DND-41 (cell line): ENCODE data around the gene DLGAP4.

Experiments
- ATAC-seq: fragments of 200-7000 bp; cut with Tn5 transposase; 3 replicates; pipeline ENCODE4 v1.9.1; 2021; ENCODE audit warnings: low read depth; ENCODE audit not compliant: insufficient read depth
- DNase-seq: peaks from one replicate; pipeline ENCODE4 v3.0.0-alpha.2; 2020
- H2AFZ ChIP-seq: 2 replicates; pipeline ENCODE4 v1.6.0; 2012; ENCODE audit warnings: low read depth, low read length
- H3K27ac ChIP-seq: 2 replicates; pipeline ENCODE4 v1.5.1; 2012; ENCODE audit warnings: low read length, inconsistent platforms
- H3K27me3 ChIP-seq: fragments of 200-600 bp; sonication (generic); 2 replicates; pipeline ENCODE4 v1.6.0; 2012; ENCODE audit warnings: low read length, mild to moderate bottlenecking, inconsistent platforms; ENCODE audit not compliant: insufficient read depth, poor library complexity
- H3K36me3 ChIP-seq: 2 replicates; pipeline ENCODE4 v1.5.1; 2012; ENCODE audit warnings: low read length, inconsistent platforms; ENCODE audit not compliant: insufficient read depth
- H3K4me1 ChIP-seq: 2 replicates; pipeline ENCODE4 v1.5.1; 2012; ENCODE audit warnings: mild to moderate bottlenecking, low read length; ENCODE audit not compliant: insufficient read depth
- H3K4me2 ChIP-seq: 2 replicates; pipeline ENCODE4 v1.6.0; 2012; ENCODE audit warnings: mild to moderate bottlenecking, moderate library complexity, low read length, inconsistent platforms; ENCODE audit not compliant: insufficient read depth
- H3K4me3 ChIP-seq, 2 experiments: fragments of 200-600 bp in 1 of 2; shearing (Covaris generic) in 1 of 2; 2 replicates each; pipeline ENCODE4 v1.5.1; 2012 to 2016; ENCODE audit warnings: inconsistent platforms in 2 of 2, low read length in 2 of 2, mild to moderate bottlenecking in 2 of 2, low read depth in 1 of 2, moderate library complexity in 1 of 2
- H3K79me2 ChIP-seq: 2 replicates; pipeline ENCODE4 v1.6.0; 2012; ENCODE audit warnings: low read length, inconsistent platforms; ENCODE audit not compliant: insufficient read depth
- H3K9ac ChIP-seq: 2 replicates; pipeline ENCODE4 v1.6.0; 2012; ENCODE audit warnings: low read depth, mild to moderate bottlenecking, inconsistent platforms, low read length, moderate library complexity
- H3K9me3 ChIP-seq: 2 replicates; pipeline ENCODE4 v1.5.1; 2012; ENCODE audit warnings: low read length, moderate library complexity, mild to moderate bottlenecking, inconsistent platforms; ENCODE audit not compliant: insufficient read depth, severe bottlenecking
- H4K20me1 ChIP-seq: 2 replicates; pipeline ENCODE4 v1.6.0; 2012; ENCODE audit warnings: low read length; ENCODE audit not compliant: insufficient read depth
- CTCF ChIP-seq: IDR thresholded peaks from 2 replicates; pipeline ENCODE4 v1.5.1; 2012; ENCODE audit warnings: borderline replicate concordance, low read length, moderate library complexity, mild to moderate bottlenecking; ENCODE audit not compliant: poor library complexity, severe bottlenecking; ENCODE audit errors: extremely low read depth
- EZH2 ChIP-seq: IDR thresholded peaks from 3 replicates; pipeline ENCODE4 v1.6.1; 2012; ENCODE audit warnings: borderline replicate concordance, low read depth, mild to moderate bottlenecking, moderate library complexity, low read length, inconsistent platforms; ENCODE audit not compliant: severe bottlenecking

Gene DLGAP4

DNA sequence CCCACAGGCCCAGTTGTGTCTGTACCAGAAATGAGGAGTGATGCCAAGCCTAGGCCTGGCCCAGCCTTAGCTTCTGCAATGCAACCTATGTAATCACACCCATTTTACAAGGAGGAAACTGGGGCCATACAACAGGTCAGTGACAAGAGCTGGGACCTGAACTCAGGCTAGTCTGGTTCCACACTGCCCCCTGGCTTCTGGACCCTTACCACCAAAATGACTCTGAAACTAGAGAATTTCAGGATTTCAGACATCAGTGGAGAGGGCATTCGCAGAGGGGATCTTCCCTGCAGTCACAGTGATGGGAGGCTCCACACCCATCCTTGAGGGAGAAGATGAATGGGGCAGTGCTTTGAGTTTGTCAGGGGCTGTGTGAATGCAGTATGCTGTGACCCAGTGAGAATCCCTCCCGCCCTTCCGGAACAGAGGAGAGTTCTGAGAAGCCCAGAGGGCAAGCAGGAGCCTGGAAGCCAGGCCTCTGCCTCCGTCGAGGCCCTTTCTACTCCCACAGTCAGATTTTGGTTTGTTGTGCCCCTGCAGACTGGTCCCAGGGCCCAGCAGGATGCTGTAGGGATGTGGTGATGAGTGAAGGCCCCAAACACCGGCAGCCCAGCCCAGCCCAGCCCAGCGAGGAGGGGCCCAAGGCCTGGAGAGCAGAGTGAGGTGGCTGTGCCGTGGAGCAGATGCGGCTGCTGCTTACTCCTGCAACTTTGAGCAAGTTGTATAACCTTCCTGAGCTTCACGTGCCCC is 187.1 kb downstream of the DLGAP4 start:
- Histone ChIP-seq H3K27ac (no peak overlapping the region), H3K36me3 (peaks cover 22% of the 10 kb centered on the region), H3K4me1 (peaks cover 13% of the 10 kb centered on the region), H3K79me2 (peaks cover 6% of the 10 kb centered on the region), H3K9ac (no peak overlapping the region), H2AFZ (no peak overlapping the region), H3K4me3 (no peak overlapping the region), H3K27me3 (no peaks in the 10 kb centered on the region), H4K20me1 (peaks cover 36% of the 10 kb centered on the region), H3K4me2 (no peak overlapping the region), H3K9me3 (no peaks in the 10 kb centered on the region)
- ATAC-seq (no peak), DNase-seq (no peak)
- TF ChIP-seq CTCF: peak; percentile 38
- TF ChIP-seq EZH2: no peak

- H3K36me3 ChIP-seq: peaks cover 26% of the 10 kb centered on the region
- H3K79me2 ChIP-seq: peaks cover 4% of the 10 kb centered on the region
- H3K4me2 ChIP-seq: no peak overlapping the region
- H4K20me1 ChIP-seq: peaks cover 36% of the 10 kb centered on the region
- H3K9ac ChIP-seq: no peak overlapping the region
- H3K9me3 ChIP-seq: no peaks in the 10 kb centered on the region
- H3K27ac ChIP-seq: no peak overlapping the region
- H3K4me1 ChIP-seq: peaks cover 13% of the 10 kb centered on the region
- no peak for ATAC-seq
- no peak overlapping the region for H2AFZ ChIP-seq
- DNase-seq: no peak
- H3K4me3 ChIP-seq: no peak overlapping the region
- no peaks in the 10 kb centered on the region for H3K27me3 ChIP-seq
- TF ChIP-seq CTCF (no peak), EZH2 (no peak)
These were observed 187.6 kb downstream of the DLGAP4 start for GRCh38 chr20:36493801-36494114.

DNA sequence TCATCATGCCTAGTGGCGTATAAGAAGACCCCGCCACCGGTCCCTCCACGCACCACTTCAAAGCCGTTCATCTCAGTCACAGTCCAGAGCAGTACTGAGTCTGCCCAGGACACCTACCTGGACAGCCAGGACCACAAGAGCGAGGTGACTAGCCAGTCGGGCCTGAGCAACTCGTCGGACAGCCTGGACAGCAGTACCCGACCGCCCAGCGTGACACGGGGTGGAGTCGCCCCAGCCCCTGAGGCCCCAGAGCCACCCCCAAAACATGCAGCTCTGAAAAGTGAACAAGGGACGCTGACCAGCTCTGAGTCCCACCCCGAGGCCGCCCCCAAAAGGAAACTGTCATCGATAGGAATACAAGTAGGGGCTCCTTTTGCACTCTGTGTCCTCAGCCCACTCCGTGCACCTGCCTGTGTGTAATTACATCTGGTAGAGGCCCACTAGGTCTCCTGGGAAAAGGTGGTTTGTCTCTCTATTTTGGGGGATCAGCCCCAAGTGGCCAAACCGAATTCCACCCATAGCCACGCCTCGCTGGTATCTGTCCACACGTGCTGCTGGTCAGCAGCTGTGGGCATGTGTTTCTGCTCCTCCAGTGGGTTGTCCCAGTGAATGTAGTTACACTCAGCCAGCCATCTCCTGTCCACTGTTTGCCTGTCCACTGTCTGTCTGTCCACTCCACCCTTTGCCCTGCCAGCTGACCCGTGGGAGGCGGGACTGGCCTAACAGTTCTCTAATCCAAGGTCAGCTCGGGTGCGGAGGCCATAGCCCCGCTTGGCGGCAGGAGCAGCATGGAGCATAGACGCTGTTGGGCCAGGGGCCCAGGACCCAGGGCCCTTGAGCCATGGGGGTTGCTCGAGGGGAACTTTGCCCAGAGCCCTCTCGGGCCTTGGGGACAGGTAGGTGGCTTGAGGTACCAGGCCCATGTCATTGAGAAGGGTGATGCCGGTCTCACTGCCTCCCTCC is 190.8 kb downstream of the DLGAP4 start:
- peaks cover 42% of the 10 kb centered on the region for H3K36me3 ChIP-seq

More for the DNA sequence above, 190.8 kb downstream of the DLGAP4 start:
- Histone ChIP-seq H3K27ac (no peak overlapping the region), H3K4me3 (no peak overlapping the region), H3K4me1 (peaks cover 4% of the 10 kb centered on the region), H3K79me2 (peaks cover 4% of the 10 kb centered on the region; the same call in 1 of the 2 replicates), H2AFZ (no peak overlapping the region), H3K4me2 (no peak overlapping the region), H3K27me3 (no peaks in the 10 kb centered on the region), H3K9ac (no peak overlapping the region), H3K9me3 (no peaks in the 10 kb centered on the region), H4K20me1 (peaks cover 22% of the 10 kb centered on the region)
- no peak for ATAC-seq
- TF ChIP-seq EZH2 (no peak), CTCF (no peak)
- DNase-seq: no peak
